H4 (cell line): ENCODE results near the gene CFL2. TPM values are rescaled to one million over a fixed set of nuclear protein-coding genes. Genes with fewer than 3 reads are reported as not detected.
"Not testable (repeated sequence)": the region's sequence is repeated elsewhere in the genome, so short reads cannot be mapped to it uniquely, and the experiment has no call there.

Experiments used
- DNase-seq: peaks from one replicate; pipeline ENCODE4 v3.0.0-alpha.2; 2015; ENCODE audit warnings: low spot score
- total RNA-seq: library from RNA; depleted of rRNA; stranded (reverse); fragments of >200 nt; shearing (Covaris generic); gene quantifications from 2 replicates; pipeline ENCODE4 v1.2.3, GENCODE V29; 2014; rRNA removed

CFL2 gene
- total RNA-seq: 77.8 and 97.7 TPM in 2 replicates

DNA sequence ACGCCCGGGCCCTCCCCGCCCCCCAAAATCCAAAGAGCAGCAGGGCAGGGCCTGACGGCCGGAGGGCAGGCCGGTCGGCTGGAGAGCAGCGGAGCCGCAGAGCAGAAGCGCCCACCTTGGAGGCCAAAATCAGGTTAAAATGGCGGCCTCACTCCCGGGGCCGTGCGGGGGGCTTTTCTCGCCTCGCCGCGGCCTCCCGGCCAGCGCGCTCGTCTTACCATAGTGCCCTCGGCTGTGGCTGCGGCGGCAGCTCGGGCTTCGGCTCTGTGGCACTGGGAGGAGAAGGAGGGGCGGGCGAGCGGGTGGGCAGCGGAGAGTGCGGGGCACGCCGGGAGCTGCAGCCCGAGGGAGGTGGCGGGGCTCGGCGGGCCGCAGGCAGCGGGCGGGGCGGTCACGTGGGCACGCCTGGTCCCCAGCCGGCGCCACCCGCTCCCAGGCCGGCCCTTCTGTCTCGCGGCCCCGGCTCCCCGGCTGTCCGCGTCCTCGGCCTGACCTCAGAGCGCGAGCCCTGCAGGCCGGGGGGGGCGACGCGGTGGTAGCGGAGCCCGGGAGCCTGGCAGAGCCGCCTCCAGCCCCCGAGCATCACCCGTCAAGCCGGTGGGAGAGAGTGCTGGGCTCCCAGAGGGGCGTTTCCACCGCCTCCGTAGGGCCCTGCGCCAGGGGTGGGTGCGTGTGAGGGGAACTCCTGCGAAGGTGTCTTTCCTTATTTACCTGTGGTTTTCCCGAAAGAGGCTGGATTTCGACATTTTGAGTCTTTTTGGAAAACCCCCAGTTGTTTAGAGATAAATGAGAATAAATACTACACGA, at the start of gene CFL2:
Gene CFL2 (minus strand): TSS at position 274 of the 807 bp plus-strand sequence. CDS start 53 bp downstream, at position 221.
- peak; percentile 75 for DNase-seq

- no peak for DNase-seq
Measured at GRCh38 chr14:34755215-34755614, 40.8 kb upstream of the CFL2 start.

DNA sequence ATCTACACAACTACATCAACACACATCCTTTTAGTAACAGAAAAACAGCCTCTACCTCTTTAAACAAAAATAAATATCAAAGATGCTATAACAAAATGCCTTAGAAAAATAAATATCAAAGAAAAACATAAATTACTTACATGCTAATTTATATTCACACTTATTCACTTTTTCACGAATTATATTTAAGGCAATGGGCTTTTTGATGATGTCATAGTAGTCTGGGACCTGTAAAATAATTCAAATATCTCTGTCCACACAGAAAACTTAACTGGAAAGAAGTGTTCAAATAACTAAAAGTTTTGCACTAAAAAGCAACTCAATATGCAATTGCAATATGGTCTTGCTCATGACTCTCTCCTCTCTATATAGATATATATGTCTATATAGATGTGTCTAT, 40.3 kb upstream of the CFL2 start:
- no peak for DNase-seq

DNA sequence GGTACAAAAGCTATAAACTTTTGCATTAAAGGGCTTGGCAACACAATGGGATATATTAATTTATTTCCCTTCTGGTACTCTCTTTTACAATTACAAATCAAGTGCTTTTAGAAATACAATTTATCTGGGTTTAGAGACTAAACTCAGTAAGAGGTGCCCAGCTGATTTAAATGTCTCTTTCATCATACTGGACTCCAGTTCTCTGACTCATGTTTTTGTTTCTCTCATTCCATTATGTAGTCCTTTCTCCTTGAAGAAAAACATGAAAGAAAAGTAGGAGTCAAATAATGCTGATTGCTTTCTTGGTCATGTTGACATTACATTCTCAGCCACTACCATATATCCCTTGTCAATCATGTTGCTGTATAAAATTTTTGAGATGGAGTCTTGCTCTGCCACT, 36.3 kb upstream of the CFL2 start:
- no peak for DNase-seq

- no peak for DNase-seq
Measured at GRCh38 chr14:34750233-34750632, 35.8 kb upstream of the CFL2 start.

DNA sequence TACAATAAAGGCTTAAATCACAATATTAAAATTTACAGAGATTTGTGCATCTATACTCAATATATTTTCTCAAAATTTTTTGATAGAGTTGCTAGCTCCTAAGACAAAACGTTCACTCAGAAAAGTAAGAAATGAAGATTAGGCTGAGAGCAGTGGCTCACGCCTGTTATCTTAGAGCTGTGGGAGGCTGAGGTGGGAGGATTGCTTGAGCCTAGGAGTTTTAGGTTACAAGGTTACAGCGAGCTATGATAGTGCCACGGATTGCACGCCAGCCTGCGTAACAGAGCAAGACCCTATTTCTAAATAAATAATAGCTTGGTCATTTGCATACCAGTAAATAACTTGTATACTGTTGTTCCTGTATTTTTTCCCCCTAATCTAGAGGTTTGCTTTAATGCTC, 35.0 kb upstream of the CFL2 start:
- no peak for DNase-seq

GRCh38 chr14:34742270-34743115, 28.1 kb upstream of the CFL2 start:
- no peak for DNase-seq

DNA sequence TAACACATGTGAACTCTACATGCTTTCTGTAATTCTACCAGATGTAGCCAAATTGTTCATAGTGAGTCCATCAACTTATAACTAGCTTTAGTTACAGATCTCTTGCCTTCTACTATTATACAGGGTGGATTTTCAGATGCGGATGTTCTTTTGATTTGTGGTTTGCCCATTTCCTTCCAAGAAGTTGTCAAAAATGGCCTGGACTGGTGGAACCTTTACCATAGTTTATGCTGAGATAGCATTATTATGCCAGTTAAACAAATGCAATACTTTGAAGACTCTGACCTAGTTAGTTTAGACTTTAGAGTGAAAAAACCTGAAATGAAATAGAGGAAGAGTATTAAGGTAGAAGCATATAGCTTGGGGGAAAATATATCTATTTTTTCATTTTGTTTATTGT, 27.4 kb upstream of the CFL2 start:
- no peak for DNase-seq

DNA sequence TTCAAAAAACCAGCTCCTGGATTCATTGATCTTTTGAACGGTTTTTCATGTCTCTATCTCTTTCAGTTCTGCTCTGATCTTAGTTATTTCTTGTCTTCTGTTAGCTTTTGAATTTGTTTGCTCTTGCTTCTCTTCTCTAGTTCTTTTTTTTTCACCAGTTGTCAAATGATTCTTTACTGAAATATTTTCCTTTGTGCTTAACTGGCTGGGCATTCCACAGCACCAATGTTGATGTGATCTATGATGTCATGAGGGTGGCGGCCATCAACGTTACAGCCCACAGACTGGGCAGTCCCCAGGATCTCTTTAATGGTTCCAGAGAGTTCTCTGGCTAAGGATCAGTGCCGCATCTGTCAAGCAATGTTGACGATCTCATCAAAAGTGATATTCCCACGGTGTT, 25.7 kb upstream of the CFL2 start:
- DNase-seq: not testable (repeated sequence)

DNA sequence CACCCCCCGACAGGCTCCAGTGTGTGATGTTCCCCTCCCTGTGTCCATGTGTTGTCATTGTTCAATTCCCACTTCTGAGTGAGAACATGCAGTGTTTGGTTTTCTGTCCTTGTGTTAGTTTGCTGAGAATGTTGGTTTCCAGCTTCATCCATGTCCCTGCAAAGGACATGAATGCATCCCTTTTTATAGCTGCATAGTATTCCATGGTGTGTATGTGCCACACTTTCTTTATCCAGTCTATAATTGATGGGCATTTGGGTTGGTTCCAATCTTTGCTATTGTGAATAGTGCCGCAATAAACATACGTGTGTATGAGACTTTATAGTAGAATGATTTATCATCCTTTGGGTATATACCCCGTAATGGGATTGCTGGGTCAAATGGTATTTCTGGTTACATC, 22.7 kb upstream of the CFL2 start:
- DNase-seq: not testable (repeated sequence)

- DNase-seq: no peak
Measured at GRCh38 chr14:34733245-34733644, 18.9 kb upstream of the CFL2 start.

GRCh38 chr14:34732802-34733201, 18.4 kb upstream of the CFL2 start:
- DNase-seq: no peak

DNA sequence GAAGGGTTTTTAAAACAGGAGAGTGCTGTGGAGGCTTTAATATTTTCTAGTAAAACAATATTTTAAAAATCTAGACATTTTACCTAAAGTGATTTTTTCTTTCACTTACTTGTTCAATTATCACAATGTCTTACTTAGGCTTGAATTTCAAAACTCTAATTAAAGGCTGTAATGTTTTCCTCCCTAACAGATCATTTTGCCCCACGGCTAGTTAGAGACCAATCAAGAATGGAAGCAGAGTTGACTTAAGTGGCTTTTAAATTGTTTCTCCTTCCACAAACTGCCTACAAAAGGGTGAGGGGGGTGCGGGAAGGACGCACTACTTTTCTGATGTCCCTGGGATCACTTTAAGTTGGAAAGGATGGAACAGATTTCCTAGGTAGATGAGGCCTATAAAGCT, 9.5 kb upstream of the CFL2 start:
- DNase-seq: no peak

- DNase-seq: peak; percentile 19
Measured at GRCh38 chr14:34722723-34723545, 8.5 kb upstream of the CFL2 start.

GRCh38 chr14:34721129-34721528, 6.7 kb upstream of the CFL2 start:
- DNase-seq: no peak

GRCh38 chr14:34718750-34719304, 4.4 kb upstream of the CFL2 start:
- no peak for DNase-seq

- no peak for DNase-seq
Measured at GRCh38 chr14:34715127-34715863, 902 bp upstream of the CFL2 start.

DNA sequence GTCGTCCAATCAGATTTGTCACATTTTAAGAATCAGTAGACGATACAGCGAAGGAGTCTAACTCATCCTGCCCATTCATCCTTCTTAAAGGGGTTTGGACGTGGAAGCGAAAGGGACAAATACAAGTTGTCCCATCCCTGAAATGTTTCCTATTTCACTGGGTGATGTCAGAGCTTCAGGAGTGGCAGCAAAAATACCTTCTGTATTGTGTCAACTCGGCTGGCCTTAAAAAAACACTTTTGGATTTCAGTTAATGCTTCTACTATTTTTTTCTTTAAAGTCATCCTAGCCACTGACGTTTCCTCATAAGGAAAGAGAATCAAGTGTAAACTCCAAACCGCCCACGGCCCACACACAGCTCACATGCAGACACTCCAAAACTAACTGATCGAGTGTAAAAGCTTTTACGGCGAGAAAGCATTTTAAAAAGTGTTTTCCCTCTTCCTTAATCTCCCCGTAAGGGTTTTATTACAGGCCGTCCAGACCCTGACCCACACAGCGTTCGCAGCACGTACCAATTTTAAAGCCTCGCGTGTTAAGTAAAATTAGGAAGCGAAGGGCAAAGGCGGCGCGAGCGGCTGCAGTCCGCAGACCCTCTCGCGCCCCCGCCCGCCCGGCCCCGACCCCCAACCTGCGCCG, 593 bp downstream of the CFL2 start:
- peak; percentile 30 for DNase-seq

DNA sequence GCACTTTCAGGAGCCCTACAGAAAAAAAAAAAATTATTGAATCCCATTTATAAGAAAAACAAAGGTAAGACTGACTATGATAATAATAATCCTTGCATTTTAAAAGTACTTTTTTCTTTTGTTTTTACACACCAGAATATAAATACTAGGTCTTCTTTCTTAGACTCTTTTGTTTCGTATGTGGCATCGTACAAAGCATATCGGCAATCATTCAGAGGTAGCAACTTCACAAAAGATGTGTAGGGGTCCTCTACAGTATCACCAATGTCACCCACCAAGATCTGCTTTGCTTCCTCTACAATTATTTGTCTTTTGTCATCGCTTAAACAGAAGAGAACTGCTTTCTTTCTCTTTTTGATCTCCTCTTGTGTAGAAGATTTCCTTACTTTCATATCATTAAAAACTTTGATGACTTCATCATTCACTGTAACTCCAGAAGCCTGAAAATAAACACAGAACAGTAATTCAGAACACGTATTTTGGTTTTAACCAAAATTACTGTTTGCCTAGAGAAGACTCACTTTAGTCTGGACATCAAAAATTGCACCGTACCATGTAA, 1.2 kb downstream of the CFL2 start:
- DNase-seq: no peak
